Activated CD8-positive, alpha-beta T cell treated with anti-CD3 and anti-CD28 coated beads for 36 hours (primary cell): ENCODE results near the gene MRTFA. TPM values are rescaled to one million over a fixed set of nuclear protein-coding genes. Genes with fewer than 3 reads are reported as not detected.

ENCODE experiments used
- ATAC-seq: fragments of 200-7000 bp; cut with Tn5 transposase; one replicate; pipeline ENCODE4 v1.10.0; 2021; ENCODE audit warnings: mild to moderate bottlenecking, moderate library complexity
- CTCF ChIA-PET: fragments of 350-600 bp; sonication (Branson Sonifier 250); formaldehyde crosslinking; loops from one replicate; lab custom pipeline; 2021; ENCODE audit warnings: antibody characterized with exemption; lab: Charles Lee
- POLR2A ChIA-PET: fragments of 350-600 bp; sonication (Branson Sonifier 250); formaldehyde crosslinking; loops from one replicate; lab custom pipeline; 2021; ENCODE audit warnings: antibody characterized with exemption; lab: Charles Lee
- DNase-seq: peaks from one replicate; pipeline ENCODE4 v3.0.0-alpha.2; 2020
- H3K27ac Mint-ChIP-seq: one replicate; pipeline ENCODE4 v1.8.0; 2021; ENCODE audit warnings: mild to moderate bottlenecking, mixed read lengths
- H3K27me3 Mint-ChIP-seq: one replicate; pipeline ENCODE4 v1.8.0; 2021; ENCODE audit warnings: mixed read lengths
- H3K36me3 Mint-ChIP-seq: one replicate; pipeline ENCODE4 v1.8.0; 2021; ENCODE audit warnings: low read depth, mixed read lengths
- H3K4me1 Mint-ChIP-seq: one replicate; pipeline ENCODE4 v1.8.0; 2021; ENCODE audit warnings: low read depth, mixed read lengths
- H3K4me3 Mint-ChIP-seq: one replicate; pipeline ENCODE4 v1.8.0; 2021; ENCODE audit warnings: mild to moderate bottlenecking, moderate library complexity, mixed read lengths
- H3K9me3 Mint-ChIP-seq: one replicate; pipeline ENCODE4 v1.8.0; 2021; ENCODE audit warnings: mixed read lengths
- CTCF ChIP-seq: fragments of 200-600 bp; IDR thresholded peaks from one replicate; pipeline ENCODE4 v1.8.0; 2022; ENCODE audit warnings: antibody characterized with exemption, mild to moderate bottlenecking
- intact Hi-C: fragments of 100-400 bp; cut with micrococcal nuclease; formaldehyde crosslinking; loops from one replicate; pipeline ENCODE4 v1.10.0; 2022
- total RNA-seq, 2 experiments: library from RNA; stranded (reverse); gene quantifications; one replicate each; pipeline ENCODE4 v1.2.3, GENCODE V29; 2021

Gene MRTFA
- total RNA-seq, 2 experiments from 2014 or later: 37.4 to 40.0 TPM

- Mint-ChIP-seq H3K9me3 (no peaks in the 10 kb centered on the region), H3K27ac (no peak overlapping the region), H3K4me3 (no peak overlapping the region), H3K4me1 (peaks cover 11% of the 10 kb centered on the region), H3K27me3 (no peaks in the 10 kb centered on the region), H3K36me3 (peaks cover 27% of the 10 kb centered on the region)
- no peak for ATAC-seq
- CTCF ChIA-PET: no interaction called here
- intact Hi-C loops: no loop called here
- POLR2A ChIA-PET: interaction anchor here (1.4 kb wide), 1 partner anchor 7 kb away, joined by 3 read pairs; no protein-coding TSS in a partner anchor
- DNase-seq: no peak
- TF ChIP-seq CTCF: no peak
Observed at GRCh38 chr22:40423310-40423688, 213.2 kb downstream of the MRTFA start.

GRCh38 chr22:40422558-40423309 is 213.8 kb downstream of the MRTFA start:
- Mint-ChIP-seq H3K4me1 (peaks cover 11% of the 10 kb centered on the region), H3K27me3 (no peaks in the 10 kb centered on the region), H3K9me3 (no peaks in the 10 kb centered on the region), H3K4me3 (no peak overlapping the region), H3K27ac (peak overlapping the region; percentile 56), H3K36me3 (peaks cover 25% of the 10 kb centered on the region)
- DNase-seq (no peak), ATAC-seq (no peak)
- CTCF ChIA-PET: no interaction called here
- intact Hi-C loops: no loop called here
- POLR2A ChIA-PET: no interaction called here
- no peak for TF ChIP-seq CTCF

GRCh38 chr22:40421941-40422340 is 214.6 kb downstream of the MRTFA start:
- Mint-ChIP-seq H3K9me3 (no peaks in the 10 kb centered on the region), H3K27ac (peak overlapping the region; percentile 56), H3K4me3 (no peak overlapping the region), H3K27me3 (no peaks in the 10 kb centered on the region), H3K36me3 (peaks cover 24% of the 10 kb centered on the region), H3K4me1 (peaks cover 13% of the 10 kb centered on the region)
- ChIA-PET CTCF (no interaction called here), POLR2A (no interaction called here)
- TF ChIP-seq CTCF: no peak
- DNase-seq (no peak), ATAC-seq (no peak)
- intact Hi-C loops: no loop called here

- CTCF ChIA-PET: no interaction called here
- H3K4me1 Mint-ChIP-seq: peaks cover 21% of the 10 kb centered on the region
- POLR2A ChIA-PET: no interaction called here
Observed at GRCh38 chr22:40421082-40421350, 215.5 kb downstream of the MRTFA start.

More at GRCh38 chr22:40421082-40421350, 215.5 kb downstream of the MRTFA start:
- DNase-seq: no peak
- no peak for ATAC-seq
- H3K4me3 Mint-ChIP-seq: no peak overlapping the region
- H3K9me3 Mint-ChIP-seq: no peaks in the 10 kb centered on the region
- intact Hi-C loops: no loop called here
- TF ChIP-seq CTCF: no peak
- peaks cover 27% of the 10 kb centered on the region for H3K36me3 Mint-ChIP-seq
- no peaks in the 10 kb centered on the region for H3K27me3 Mint-ChIP-seq
- no peak overlapping the region for H3K27ac Mint-ChIP-seq
